AG04449 (cell line): ENCODE measurements around the gene ELF1.

Source experiments
- CTCF ChIA-PET: fragments of 350-600 bp; formaldehyde crosslinking; extraction: SDS; loops from one replicate; lab custom pipeline; 2021; ENCODE audit warnings: antibody characterized with exemption; lab: Yijun Ruan, JAX
- POLR2A ChIA-PET: fragments of 400-600, 350-600 bp; formaldehyde crosslinking; extraction: SDS; loops from one replicate; lab custom pipeline; 2020; ENCODE audit warnings: antibody characterized with exemption, inconsistent platforms; lab: Yijun Ruan, JAX
- DNase-seq: peaks from one replicate; pipeline ENCODE4 v3.0.0-alpha.2; 2010; ENCODE audit warnings: low read depth, low spot score
- H3K4me3 ChIP-seq: 2 replicates; pipeline ENCODE4 v1.5.1; 2011; ENCODE audit warnings: low read depth, mild to moderate bottlenecking, control low read depth, low read length
- CTCF ChIP-seq: IDR thresholded peaks from one replicate; pipeline ENCODE4 v1.5.1; 2011; ENCODE audit warnings: mild to moderate bottlenecking, moderate library complexity, low read length, control low read depth, inconsistent platforms; ENCODE audit not compliant: insufficient read depth; ENCODE audit errors: missing control alignments

The ELF1 gene

DNA sequence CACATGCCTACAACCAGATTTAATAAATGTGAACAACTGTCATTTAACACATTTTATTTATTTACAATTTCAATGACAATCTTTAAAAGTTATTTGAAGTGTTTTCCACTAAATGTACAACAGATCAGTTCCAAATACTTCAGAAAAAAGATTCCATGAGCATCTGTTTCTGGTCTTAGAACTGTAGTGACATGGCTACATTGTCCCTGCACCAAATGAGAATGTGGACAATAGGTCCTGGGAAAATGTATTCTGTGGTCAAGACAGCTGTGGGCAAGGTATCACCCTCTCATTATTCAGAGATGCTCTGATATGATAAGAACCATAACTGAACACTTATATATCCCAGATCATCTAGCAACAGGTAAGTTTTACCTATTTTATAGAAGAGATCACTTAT, 43.7 kb downstream of the ELF1 start:
- H3K4me3 ChIP-seq, result no peak overlapping the region
- no peak for TF ChIP-seq CTCF
- ChIA-PET POLR2A (no interaction called here), CTCF (interaction anchor here (1.1 kb wide), 1 partner anchor 14 kb away, joined by 4 read pairs; no protein-coding TSS in a partner anchor)
- DNase-seq, result no peak

GRCh38 chr13:40974460-40975407, 44.4 kb downstream of the ELF1 start:
- peak; percentile 12 for TF ChIP-seq CTCF
- no peak overlapping the region for H3K4me3 ChIP-seq
- POLR2A ChIA-PET, result no interaction called here
- CTCF ChIA-PET, result interaction anchor here (1.1 to 1.3 kb wide), 2 partner anchors 15 to 80 kb away, joined by 4 to 6 read pairs; no protein-coding TSS in a partner anchor
- no peak for DNase-seq

- DNase-seq, result no peak
- CTCF ChIA-PET, result no interaction called here
- TF ChIP-seq CTCF, result no peak
- POLR2A ChIA-PET, result no interaction called here
- no peak overlapping the region for H3K4me3 ChIP-seq
Measured at GRCh38 chr13:40973409-40973808, 45.7 kb downstream of the ELF1 start.

GRCh38 chr13:40971321-40971720, 47.8 kb downstream of the ELF1 start:
- DNase-seq, result no peak
- ChIA-PET CTCF (no interaction called here), POLR2A (no interaction called here)
- TF ChIP-seq CTCF, result no peak
- no peak overlapping the region for H3K4me3 ChIP-seq

- TF ChIP-seq CTCF, result no peak
- ChIA-PET POLR2A (no interaction called here), CTCF (no interaction called here)
- no peak overlapping the region for H3K4me3 ChIP-seq
- no peak for DNase-seq
Measured at GRCh38 chr13:40970803-40971202, 48.3 kb downstream of the ELF1 start.

DNA sequence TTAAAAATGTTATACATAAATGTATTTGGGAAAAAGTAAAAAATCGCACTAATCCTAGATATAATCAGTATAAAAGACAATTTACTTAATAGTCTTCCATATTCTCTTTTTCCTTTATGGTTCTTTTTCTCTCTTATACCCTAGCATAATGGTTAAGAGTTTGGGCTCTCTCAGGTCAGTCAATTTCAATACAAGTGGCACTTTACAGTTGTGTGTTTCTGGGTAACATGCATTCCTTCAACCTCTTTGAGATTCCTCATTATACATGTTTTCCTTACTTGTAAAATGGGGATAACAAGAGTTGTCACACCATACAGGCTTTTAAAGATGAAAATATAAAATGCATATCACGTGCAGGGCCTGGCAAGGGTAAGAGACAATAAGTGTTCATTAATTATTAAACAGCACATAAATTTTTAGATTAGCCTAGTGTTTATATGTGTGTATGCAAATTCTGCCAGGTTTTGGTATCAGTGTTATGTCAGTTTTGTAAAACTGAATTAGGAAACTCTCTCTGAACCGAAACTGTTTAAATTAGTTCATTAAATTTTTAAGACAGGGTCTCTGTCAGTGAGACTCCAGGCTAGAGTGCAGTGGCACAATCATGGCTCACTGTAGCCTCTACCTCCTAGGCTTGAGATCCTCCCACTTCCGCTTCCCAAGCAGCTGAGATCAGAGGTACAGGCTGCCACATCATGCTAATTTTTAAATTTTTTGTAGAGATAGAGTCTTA, 49.8 kb downstream of the ELF1 start:
- DNase-seq, result no peak
- ChIA-PET POLR2A (no interaction called here), CTCF (no interaction called here)
- no peak for TF ChIP-seq CTCF
- H3K4me3 ChIP-seq, result no peak overlapping the region
